Colonic mucosa (tissue), 2 donors: ENCODE measurements around the gene SNX33. TPM values are rescaled to one million over a fixed set of nuclear protein-coding genes. Genes with fewer than 3 reads are reported as not detected.

Experiments used
- total RNA-seq, 2 donors: library from RNA; stranded (reverse); fragmentation: NEBNext Ultra II Directional in 1 of 2; extraction: Animal tissue kit (Norgen Biotek cat#: 25700) in 1 of 2; gene quantifications; one replicate each; pipeline ENCODE4 v1.2.1, GENCODE V29; 2021
- donor health status: DM: no; HTN: no; CAD: no.
- donor health status: DM: no; HTN: no; CAD: no.

Gene SNX33
- total RNA-seq, 2 donors from 2014 or later, result 26.2 to 28.1 TPM

Other genes with a start within 250 kb of the SNX33 start
- 10 to 100 TPM; 51.4 to 54.3 TPM for gene SIN3A, start 196.2 kb upstream of the SNX33 start, total RNA-seq
- gene PTPN9, start 68.6 kb upstream of the SNX33 start, total RNA-seq, result 10 to 100 TPM; 31.1 to 32.3 TPM
- gene SNUPN, start 22.2 kb upstream of the SNX33 start, total RNA-seq, result 10 to 100 TPM; 19.1 to 20.7 TPM
- gene IMP3, start 7.7 kb upstream of the SNX33 start, total RNA-seq, result 10 to 100 TPM; 55.3 to 94.6 TPM
- 10 to 100 TPM in 1 of 2 donors, 1 to 10 TPM in 1; 2.1 to 12.7 TPM for gene CSPG4, start 64.9 kb downstream of the SNX33 start, total RNA-seq
- gene UBE2Q2, start 195.5 kb downstream of the SNX33 start, total RNA-seq, result 10 to 100 TPM; 16.6 to 25.1 TPM